ENCODE data around the gene GSK3B. TPM values are rescaled to one million over a fixed set of nuclear protein-coding genes. Genes with fewer than 3 reads are reported as not detected.
A peak's percentile ranks its signal among the peaks of the same experiment; 100 is the strongest.

The GSK3B gene
- total and polyA plus RNA-seq, 2 donors (not counting 1 experiment from before 2014, with no cell fraction given) = 37.3 to 44.8 TPM

- peaks cover 2% of the 10 kb centered on the region for H3K36me3 ChIP-seq (ENCODE audit: control insufficient read depth, insufficient read depth, low read length)
- no peak for DNase-seq (ENCODE audit: low read depth in 2 of 2)
- H3K4me1 ChIP-seq (ENCODE audit: control insufficient read depth, extremely low read depth, insufficient read depth, low read length) = no peaks in the 10 kb centered on the region
- no peaks in the 10 kb centered on the region for H3K9me3 ChIP-seq (ENCODE audit: control insufficient read depth, insufficient read depth, low read depth, low read length)
- no peak for TF ChIP-seq CTCF (conservative IDR thresholded peaks at IDR 0.05 in 1 of 2, IDR thresholded peaks at IDR 0.05 in 1 of 2; ENCODE audit: low read depth in 1 of 2, low read length in 2 of 2)
- TF ChIP-seq EZH2 (IDR thresholded peaks at IDR 0.05; ENCODE audit: low read length, missing control alignments) = no peak
- peak overlapping the region; percentile 54 for H3K4me2 ChIP-seq (ENCODE audit: extremely low read depth, insufficient read depth, low read length)
- no peak overlapping the region for H3K9ac ChIP-seq (ENCODE audit: insufficient read depth, low read length)
- H2AFZ ChIP-seq (ENCODE audit: low read length) = no peak overlapping the region
- H3K79me2 ChIP-seq (ENCODE audit: control insufficient read depth, insufficient read depth, low read length) = peaks cover 94% of the 10 kb centered on the region
- H4K20me1 ChIP-seq (ENCODE audit: control insufficient read depth, extremely low read depth, insufficient read depth, low read length) = peaks cover 16% of the 10 kb centered on the region
- no peak overlapping the region for H3K27ac ChIP-seq (ENCODE audit: insufficient read depth, low read length)
- peak overlapping the region in 1 of 4 experiments; percentile 78 for H3K4me3 ChIP-seq (replicated peaks in 1 of 4; ENCODE audit: control extremely low read depth in 1 of 4, insufficient read depth in 1 of 4, low read depth in 3 of 4, low read length in 4 of 4)
- no peaks in the 10 kb centered on the region for H3K27me3 ChIP-seq (ENCODE audit: control insufficient read depth, insufficient read depth, low read length)
Observed at GRCh38 chr3:120089089-120089488, 5.2 kb downstream of the GSK3B start.

GRCh38 chr3:120088622-120089021 is 5.6 kb downstream of the GSK3B start:
- H3K27ac ChIP-seq (ENCODE audit: insufficient read depth, low read length) = no peak overlapping the region
- H3K4me2 ChIP-seq (ENCODE audit: extremely low read depth, insufficient read depth, low read length) = no peak overlapping the region
- DNase-seq (ENCODE audit: low read depth in 2 of 2) = no peak
- no peaks in the 10 kb centered on the region for H3K9me3 ChIP-seq (ENCODE audit: control insufficient read depth, insufficient read depth, low read depth, low read length)
- peaks cover 2% of the 10 kb centered on the region for H3K36me3 ChIP-seq (ENCODE audit: control insufficient read depth, insufficient read depth, low read length)
- no peak for TF ChIP-seq EZH2 (IDR thresholded peaks at IDR 0.05; ENCODE audit: low read length, missing control alignments)
- TF ChIP-seq CTCF (conservative IDR thresholded peaks at IDR 0.05 in 1 of 2, IDR thresholded peaks at IDR 0.05 in 1 of 2; ENCODE audit: low read depth in 1 of 2, low read length in 2 of 2) = no peak
- H3K4me3 ChIP-seq (replicated peaks in 1 of 4; ENCODE audit: control extremely low read depth in 1 of 4, insufficient read depth in 1 of 4, low read depth in 3 of 4, low read length in 4 of 4) = peak overlapping the region in 1 of 4 experiments; percentile 78
- no peaks in the 10 kb centered on the region for H3K4me1 ChIP-seq (ENCODE audit: control insufficient read depth, extremely low read depth, insufficient read depth, low read length)
- peaks cover 98% of the 10 kb centered on the region for H3K79me2 ChIP-seq (ENCODE audit: control insufficient read depth, insufficient read depth, low read length)
- no peaks in the 10 kb centered on the region for H3K27me3 ChIP-seq (ENCODE audit: control insufficient read depth, insufficient read depth, low read length)
- peaks cover 16% of the 10 kb centered on the region for H4K20me1 ChIP-seq (ENCODE audit: control insufficient read depth, extremely low read depth, insufficient read depth, low read length)
- H2AFZ ChIP-seq (ENCODE audit: low read length) = no peak overlapping the region
- H3K9ac ChIP-seq (ENCODE audit: insufficient read depth, low read length) = no peak overlapping the region

- Histone ChIP-seq H3K27ac (ENCODE audit: insufficient read depth, low read length) (no peak overlapping the region), H3K4me1 (ENCODE audit: control insufficient read depth, extremely low read depth, insufficient read depth, low read length) (no peaks in the 10 kb centered on the region), H3K9me3 (ENCODE audit: control insufficient read depth, insufficient read depth, low read depth, low read length) (no peaks in the 10 kb centered on the region), H3K79me2 (ENCODE audit: control insufficient read depth, insufficient read depth, low read length) (peaks cover 91% of the 10 kb centered on the region), H4K20me1 (ENCODE audit: control insufficient read depth, extremely low read depth, insufficient read depth, low read length) (peaks cover under 1% of the 10 kb centered on the region), H2AFZ (ENCODE audit: low read length) (no peak overlapping the region), H3K9ac (ENCODE audit: insufficient read depth, low read length) (no peak overlapping the region), H3K4me3 (replicated peaks in 1 of 4; ENCODE audit: control extremely low read depth in 1 of 4, insufficient read depth in 1 of 4, low read depth in 3 of 4, low read length in 4 of 4) (no peak overlapping the region), H3K36me3 (ENCODE audit: control insufficient read depth, insufficient read depth, low read length) (no peaks in the 10 kb centered on the region), H3K27me3 (ENCODE audit: control insufficient read depth, insufficient read depth, low read length) (no peaks in the 10 kb centered on the region), H3K4me2 (ENCODE audit: extremely low read depth, insufficient read depth, low read length) (no peak overlapping the region)
- TF ChIP-seq CTCF (conservative IDR thresholded peaks at IDR 0.05 in 1 of 2, IDR thresholded peaks at IDR 0.05 in 1 of 2; ENCODE audit: low read depth in 1 of 2, low read length in 2 of 2) = no peak
- no peak for TF ChIP-seq EZH2 (IDR thresholded peaks at IDR 0.05; ENCODE audit: low read length, missing control alignments)
- DNase-seq (ENCODE audit: low read depth in 2 of 2) = no peak
Observed at GRCh38 chr3:120081719-120082118, 12.5 kb downstream of the GSK3B start.

All from fibroblast of lung (primary cell).